GM10847 (cell line): ENCODE data around the gene ALDH1A1.

Experiments used
- POLR2A ChIP-seq: IDR thresholded peaks from 2 replicates; pipeline ENCODE4 v1.6.1; 2011; ENCODE audit not compliant: insufficient read length; ENCODE audit errors: extremely low read depth

ALDH1A1 gene

DNA sequence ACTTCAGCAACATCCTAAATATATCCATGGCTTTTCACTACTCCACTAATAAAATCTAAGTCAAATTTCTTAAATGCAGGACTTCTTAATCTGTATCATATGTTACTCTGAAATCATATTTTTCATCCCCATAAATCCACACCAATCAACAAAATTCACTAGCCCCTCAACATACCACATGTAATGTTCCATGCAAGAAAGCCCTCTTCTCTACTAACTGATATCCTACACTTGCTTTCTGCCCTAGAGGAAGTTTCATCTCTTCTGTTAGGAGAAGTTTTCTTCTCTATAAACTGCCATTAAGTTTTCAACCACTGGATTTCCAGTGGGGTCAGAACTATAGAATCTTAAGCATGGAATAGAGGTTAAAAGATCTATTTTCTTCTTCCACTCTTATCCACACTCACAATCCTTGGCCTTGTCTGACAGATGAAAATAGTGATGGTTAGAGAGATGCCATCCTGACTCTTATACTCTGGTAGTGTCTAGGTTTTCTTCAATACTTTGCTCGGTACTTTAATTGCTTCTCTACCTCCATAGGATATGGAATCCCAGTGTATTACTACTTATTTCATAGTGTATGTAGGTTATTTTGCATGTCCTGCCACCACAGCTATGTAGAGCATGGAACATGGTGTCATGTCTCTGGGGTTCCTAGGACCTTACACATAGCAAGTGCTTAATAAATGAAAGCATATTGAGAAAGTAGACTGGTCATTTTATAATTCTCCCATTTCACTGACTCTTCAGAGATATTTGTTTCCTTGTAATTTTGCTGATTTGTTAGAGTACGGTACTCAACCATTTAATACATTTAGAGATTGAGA, 48.4 kb downstream of the ALDH1A1 start:
- TF ChIP-seq POLR2A = no peak

DNA sequence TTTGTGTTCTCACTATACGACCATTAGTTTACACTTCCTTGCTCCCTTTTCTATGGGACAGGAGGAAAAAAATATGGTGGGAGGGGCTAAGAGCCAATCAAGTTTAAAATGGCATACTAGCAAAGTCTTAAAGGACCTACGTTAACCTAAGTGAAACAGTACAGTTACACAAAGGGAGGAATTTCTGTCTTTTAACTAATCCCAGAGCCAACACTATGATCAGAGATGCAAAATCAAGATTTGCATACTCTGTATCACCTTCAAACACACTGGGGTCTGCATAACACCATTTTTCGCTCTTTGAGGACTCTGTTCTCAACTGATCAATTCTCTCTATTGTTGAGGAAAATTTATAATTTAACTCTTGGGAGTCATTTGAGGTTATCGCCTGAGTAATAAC, 49.8 kb downstream of the ALDH1A1 start:
- no peak for TF ChIP-seq POLR2A

DNA sequence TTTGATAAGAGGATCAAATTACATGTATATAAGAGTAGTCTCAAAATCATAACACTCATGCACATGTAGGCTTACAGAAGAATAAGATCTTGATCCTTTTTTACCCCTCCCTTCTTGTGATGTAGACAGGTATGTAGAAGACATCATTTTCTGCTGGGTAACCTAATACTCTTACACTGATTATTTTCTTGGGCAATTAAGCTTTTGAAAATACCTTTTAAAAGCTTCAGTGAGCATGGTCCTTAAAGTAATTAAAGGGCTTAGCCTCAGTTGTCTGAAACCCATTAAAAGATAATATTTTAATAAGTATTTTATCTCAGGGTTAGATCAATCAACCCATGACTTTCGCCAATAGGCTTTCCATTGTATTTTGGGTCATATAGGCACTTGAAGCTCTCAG, 50.6 kb downstream of the ALDH1A1 start:
- TF ChIP-seq POLR2A = no peak

DNA sequence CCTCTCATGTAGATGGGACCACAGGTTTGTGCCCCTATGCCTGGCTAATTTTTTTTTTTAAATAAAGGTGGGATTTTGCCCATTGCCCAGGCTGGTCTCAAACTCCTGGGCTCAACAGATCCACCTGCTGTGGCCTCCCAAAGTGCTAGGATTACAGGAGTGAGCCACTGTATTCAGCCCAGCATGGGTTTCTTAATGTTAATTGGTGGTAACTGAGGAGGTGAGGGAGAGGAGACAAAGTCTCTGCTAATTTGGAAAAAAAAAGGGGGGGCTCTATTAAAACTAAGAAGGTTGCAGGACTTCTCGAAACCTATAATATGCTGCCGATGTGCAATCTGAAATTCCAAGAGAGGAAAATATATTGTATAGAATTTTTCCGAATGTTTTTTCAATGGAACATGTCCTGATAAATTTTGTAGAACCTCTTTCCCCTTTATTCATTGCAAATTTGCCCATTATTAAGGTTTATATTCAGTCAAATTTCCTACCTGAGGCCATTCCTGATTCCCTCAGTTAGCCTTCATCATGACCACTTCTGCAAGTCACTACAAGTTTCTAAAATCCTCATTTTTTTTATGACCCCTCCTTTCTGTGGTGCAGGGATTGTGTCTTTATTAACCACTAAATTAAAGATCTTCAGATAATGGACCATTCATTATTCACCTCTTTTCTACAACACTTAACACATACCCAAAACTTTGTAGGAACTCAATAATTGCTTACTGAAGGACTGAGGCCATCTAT, 52.9 kb downstream of the ALDH1A1 start:
- TF ChIP-seq POLR2A = no peak

DNA sequence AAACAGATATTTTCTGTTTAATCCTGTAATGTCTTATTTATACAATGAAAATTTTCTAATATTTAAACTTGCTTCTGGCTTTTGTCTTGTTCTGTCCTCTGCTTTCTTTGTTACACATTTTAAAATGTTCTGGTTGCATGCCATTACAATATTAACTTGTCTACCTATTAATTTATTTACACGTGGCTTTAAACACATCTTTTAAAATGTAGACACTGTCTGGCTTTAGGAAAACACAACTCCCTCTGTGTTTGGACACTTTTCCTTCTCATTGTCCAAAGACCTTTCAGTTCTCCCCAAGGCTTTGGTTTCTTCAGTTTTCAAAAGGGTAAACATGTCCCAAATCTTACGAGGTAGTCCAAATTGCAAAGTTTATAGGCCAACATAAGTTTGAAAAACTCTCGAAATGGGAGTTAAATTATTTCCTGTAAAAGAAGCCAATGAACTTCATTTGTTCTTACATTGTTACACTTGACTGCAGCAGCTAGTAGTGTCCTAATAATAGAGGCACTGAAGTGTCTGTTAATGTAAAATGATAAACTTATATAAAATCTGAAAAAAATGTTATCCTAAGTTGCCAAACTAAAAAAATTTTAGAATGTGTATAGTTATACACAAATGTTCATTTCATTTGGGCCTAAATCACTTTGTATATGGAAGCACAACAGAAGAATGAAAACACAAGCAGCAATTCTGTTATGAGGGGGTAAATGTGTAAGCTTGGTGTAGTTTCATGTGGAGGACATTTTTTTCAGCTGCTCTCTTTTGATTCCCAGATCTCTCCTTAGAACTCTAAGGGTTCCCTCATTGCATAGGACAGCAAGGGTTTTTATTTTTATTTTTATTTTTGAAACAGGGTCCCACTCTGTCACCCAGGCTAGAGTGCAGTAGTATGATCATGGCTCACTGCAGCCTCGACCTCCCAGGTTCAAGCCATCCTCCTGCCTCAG, 53.8 kb downstream of the ALDH1A1 start:
- TF ChIP-seq POLR2A = no peak

DNA sequence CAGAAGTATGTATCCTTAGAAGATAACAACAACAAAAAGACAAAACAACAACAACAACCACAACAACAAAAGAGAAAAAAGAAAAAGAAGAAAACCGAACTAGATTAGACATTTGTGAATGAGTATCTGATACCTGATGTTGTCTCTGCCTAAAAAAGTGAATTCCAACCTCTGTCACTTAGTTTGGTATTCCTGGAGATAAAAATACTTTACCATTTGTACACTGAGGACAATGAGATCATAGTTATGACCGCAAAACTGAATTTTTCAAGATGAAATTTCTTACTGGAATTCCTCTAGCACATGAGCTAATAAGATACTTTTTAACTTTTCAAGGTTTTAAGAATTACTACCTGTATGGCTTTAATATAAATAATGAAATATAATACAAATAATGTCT, 54.5 kb downstream of the ALDH1A1 start:
- TF ChIP-seq POLR2A = no peak

DNA sequence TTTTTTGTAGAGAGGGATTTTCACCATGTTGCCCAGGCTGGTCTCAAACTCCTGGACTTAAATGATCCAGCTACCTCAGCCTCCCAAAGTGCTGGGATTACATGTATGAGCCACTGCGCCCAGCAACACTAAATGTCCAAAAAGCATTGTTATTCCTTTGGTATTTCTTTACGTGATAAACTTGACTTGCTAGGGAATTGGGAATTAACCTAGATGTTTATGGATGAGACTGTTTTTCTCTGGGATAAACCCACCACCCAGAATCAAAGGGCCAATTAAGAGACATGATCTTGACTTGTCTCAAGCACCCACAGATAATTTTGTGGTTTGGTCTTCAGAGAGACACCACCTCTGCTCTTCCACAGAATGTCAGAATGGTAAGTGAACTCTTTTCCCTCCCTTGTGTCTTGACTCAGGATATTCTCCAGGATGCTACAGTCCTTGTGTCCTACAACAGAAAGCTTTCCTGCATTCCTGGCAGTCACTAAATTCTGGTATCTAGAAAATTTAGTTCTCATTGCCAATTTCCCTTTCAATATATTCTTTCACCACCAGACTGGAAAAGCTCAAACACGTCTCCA, 55.7 kb downstream of the ALDH1A1 start:
- no peak for TF ChIP-seq POLR2A

DNA sequence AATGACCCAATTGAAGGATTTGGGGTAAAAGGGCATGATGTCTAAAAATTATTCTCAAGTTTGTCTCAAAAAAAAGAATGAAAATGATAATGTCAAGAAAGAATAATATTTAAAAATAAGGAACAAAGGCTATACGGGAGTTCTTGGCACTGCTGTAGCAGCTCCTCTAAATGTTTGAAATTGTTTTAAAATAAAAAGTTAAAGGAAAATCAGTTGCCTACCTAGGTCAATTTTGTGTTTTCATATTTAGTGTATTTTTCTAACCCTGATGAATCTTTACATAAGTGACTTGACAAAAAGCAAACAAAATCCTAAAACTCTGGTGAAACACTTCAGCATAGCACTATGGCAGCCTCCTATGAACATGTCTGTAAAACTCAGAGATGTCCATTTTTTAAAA, 56.4 kb downstream of the ALDH1A1 start:
- TF ChIP-seq POLR2A = no peak

DNA sequence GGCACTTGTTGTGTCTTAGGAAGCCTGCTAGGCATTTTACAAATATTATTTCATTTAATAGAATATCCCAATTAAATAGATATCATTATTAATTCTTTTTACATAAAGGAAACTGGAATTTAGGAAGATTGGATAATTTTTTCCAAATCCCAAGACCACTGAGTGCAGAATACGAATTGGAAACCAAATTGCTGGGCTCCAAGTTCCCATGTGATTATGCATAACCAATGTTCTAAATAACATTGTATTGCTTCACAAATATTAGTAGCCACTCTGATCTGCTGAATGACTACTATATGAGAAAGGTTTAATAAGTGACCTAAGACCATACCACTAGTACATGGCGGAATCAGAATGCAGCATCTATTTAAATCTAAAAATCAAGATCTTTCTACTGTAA, 57.7 kb downstream of the ALDH1A1 start:
- no peak for TF ChIP-seq POLR2A

DNA sequence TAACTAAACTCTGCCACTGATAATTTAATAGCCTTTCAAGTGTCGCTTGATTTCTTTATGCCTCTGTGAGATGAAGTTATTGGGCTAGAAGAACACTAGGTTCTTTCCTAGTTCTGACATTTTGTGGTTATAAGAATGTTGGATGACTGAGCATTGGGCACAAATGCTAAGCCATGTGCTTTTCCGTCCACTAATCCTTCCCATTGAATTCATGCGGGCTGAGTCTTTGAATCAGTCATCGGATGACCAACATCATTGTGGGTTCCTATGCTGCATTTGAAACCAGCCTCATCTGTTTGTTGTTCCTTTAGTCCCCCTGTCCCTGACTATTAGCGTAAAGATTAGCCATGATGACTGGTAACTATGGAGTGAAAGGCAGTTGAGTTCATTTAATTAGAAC, 58.5 kb downstream of the ALDH1A1 start:
- no peak for TF ChIP-seq POLR2A

DNA sequence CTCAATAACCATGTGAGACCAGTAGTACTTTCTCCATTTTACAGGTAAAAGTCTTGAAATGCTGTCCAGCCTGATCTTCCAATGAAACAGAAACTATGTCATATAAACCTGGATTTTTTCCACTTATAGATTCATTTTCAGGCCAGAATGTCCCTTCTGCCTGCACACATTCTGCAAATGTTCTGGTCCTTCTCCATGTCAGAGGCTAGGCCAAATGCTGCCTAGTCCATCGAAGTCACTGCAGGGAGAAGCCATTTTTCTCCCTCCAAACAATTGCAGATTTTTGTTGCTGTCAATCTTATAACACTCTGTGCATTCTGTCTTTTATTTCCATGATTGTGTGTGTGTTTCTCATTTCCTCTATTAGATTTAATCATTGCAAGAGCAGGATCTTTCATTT, 59.4 kb downstream of the ALDH1A1 start:
- no peak for TF ChIP-seq POLR2A

DNA sequence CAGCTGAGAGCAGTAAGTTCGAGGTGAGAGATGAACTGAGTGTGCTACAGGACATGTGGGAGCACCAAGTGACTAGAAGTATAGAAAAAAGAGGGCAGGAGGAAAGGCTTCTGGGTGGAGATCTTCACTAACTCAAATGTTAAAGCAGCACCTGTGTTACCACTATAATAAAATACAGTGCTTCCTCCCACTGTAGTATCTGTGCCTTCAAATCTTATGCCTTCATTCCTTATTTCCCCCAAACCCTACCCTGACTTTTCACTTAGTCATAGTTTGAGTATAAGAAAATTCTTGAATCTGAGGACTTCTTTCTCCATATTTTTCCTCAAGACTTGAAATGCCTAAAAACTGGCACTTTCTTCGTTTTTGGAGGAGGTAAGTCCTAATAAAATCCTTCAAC, 61.8 kb downstream of the ALDH1A1 start:
- TF ChIP-seq POLR2A = no peak

DNA sequence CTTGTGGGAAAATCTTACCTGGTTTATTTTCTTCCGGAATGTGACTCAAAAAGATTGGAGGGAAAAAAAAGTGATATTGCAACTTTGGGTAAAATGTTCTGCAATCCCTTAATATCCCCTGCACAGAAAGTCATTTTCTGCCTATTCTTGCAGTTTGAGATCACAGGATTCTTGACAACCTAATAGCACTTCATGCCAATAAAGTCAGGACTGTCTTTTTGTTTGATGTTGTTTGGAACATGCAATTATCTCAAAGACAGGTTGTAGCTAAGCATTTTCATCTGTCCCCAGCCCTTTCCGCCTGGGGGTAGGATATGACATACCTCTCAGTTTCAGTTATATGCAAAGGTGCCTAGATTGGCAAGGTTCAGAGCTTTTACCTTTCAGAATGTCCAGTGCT, 63.9 kb downstream of the ALDH1A1 start:
- TF ChIP-seq POLR2A = no peak

DNA sequence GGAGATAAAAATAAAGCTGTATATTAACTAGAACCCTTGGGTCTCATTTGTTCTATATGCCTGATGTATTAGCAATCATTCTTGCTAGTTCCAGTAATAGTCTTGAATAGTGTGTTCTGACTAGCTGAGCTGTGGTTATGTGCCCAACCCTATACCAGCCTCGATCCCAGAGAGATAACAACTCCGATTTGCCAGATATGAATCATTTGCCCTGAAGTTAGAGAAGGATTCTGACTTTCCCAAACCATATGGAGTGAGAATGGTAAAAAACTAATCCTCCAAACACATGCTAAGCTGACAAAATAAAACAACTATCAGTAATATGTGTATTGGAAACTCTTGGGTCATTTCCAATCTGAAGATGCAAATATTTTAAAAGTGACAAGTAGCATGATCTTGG, 64.8 kb downstream of the ALDH1A1 start:
- TF ChIP-seq POLR2A = no peak

DNA sequence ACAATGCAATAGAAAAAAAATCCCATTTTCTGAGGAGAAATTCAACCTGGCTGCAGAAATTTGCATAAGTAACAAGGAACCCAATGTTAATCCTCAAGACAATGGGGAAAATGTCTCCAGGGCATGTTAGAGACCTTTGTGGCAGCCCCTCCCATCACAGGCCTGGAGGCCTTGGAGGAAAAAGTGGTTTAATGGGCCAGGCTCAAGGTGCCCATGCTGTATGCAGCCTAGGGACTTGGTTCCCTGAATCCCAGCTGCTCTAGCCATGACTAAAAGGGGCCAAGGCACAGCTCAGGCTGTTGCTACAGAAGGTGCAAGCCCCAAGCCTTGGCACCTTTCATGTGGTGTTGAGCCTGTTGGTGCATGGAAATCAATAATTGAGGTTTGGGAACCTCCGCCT, 66.5 kb downstream of the ALDH1A1 start:
- TF ChIP-seq POLR2A = no peak

DNA sequence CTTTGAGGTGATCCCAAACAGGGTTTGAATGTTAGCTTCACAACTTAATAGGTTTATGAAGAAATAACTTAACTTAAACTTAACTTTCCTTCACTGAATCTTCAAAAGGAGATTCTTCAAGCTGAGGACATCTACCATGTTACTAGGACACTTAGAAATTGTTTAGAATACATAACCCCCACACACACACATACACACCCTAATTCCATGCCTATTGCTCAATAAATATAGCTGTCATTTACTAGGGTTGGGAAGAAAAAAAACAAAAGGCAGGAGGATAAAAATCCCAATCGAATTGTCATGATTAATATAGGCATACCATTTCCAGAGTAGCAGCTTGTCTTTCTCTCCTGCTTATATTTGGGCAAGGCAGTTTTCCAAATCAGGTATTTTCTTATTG, 68.3 kb downstream of the ALDH1A1 start:
- no peak for TF ChIP-seq POLR2A

DNA sequence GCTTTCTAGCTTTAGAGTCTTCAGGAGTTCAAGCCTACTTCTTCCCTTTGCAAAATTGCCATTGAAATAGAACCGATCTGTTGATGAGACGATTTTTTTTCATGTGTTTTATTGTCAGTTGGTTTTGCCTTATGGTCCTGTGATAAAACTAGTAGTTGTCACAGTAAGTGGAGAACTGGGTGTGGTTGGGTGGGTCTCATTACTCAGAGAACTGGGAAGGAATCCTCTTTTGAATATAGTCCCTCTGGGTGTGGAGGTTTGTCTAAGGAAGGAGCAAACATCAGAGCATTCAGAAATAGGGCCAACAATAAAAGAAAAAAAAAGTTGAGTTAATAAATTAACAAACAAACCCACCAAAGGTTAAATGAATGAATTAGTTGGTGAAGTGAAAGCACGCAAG, 69.0 kb downstream of the ALDH1A1 start:
- TF ChIP-seq POLR2A = no peak
